ENCODE results near the gene ARPC4. TPM values are rescaled to one million over a fixed set of nuclear protein-coding genes. Genes with fewer than 3 reads are reported as not detected.
A peak's percentile ranks its signal among the peaks of the same experiment; 100 is the strongest.

ARPC4 gene
- total and polyA plus RNA-seq, 10 of the 15 experiments (the other 5 are each of a cell fraction or from before 2014, with no cell fraction given), result 42.0 to 354 (median 268) TPM

DNA sequence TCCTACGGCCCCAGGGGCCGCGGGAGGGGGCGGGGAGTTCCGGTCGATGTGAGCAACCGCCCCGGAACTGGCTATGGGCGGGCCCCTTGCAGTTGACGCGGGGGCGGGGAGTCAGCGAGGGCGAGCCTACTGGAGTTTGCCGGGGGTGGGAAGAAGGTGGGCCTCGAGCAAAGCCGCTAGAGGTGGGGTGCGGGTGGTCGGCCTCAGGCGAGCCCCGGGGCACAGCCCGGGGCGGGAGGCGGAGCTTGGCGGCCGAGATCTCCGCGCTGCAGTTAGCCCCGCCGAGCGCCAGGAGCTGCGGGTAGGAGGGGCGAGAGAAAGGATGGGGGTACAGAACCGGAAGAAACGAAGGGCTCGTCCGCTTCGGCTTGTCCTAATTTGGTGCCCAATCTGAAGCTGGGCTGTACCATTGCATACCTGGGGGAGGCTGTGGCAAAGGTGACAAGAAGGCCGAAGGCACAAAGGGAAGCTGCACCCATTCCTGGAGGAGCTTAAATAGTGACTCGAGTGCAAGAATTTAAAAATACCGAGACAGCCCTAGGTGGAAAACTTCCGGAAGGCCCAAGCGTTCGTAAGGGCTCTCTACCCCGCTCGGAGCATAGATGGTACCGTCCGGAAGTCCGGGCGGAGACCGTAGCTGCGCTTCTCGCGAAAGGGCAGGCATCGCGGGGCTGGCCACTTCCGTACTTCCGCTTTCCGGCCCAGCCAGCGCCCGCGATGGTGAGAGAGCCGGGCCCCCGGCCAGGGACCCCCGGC is at the start of gene ARPC4, which contains the start of gene TADA3 (continued):
- TF ChIP-seq SIN3A (IDR thresholded peaks at IDR 0.05; ENCODE audit: low read depth, low read length) (0 out of 2 replicates have a peak, but pooled peaks have one; percentile 51), ZNF687 (IDR thresholded peaks at IDR 0.05) (no peak), SUZ12 (IDR thresholded peaks at IDR 0.05; ENCODE audit: unreplicated experiment) (no peak), ELK1 (IDR thresholded peaks at IDR 0.05; ENCODE audit: low read depth, low read length) (peak; percentile 99), CBFB (IDR thresholded peaks at IDR 0.05; ENCODE audit: low read depth) (peak; percentile 88), PML (IDR thresholded peaks at IDR 0.05; ENCODE audit: low read length) (peak; percentile 61), IRF3 (IDR thresholded peaks at IDR 0.05) (peak; percentile 59; the same call in 1 of the 2 replicates), E2F8 (IDR thresholded peaks at IDR 0.05; ENCODE audit: low read depth, partially characterized antibody) (peak; percentile 68), LARP7 (IDR thresholded peaks at IDR 0.05) (no peak; the same call in 1 of the 2 replicates)
- TF ChIP-seq, protein P1, sequence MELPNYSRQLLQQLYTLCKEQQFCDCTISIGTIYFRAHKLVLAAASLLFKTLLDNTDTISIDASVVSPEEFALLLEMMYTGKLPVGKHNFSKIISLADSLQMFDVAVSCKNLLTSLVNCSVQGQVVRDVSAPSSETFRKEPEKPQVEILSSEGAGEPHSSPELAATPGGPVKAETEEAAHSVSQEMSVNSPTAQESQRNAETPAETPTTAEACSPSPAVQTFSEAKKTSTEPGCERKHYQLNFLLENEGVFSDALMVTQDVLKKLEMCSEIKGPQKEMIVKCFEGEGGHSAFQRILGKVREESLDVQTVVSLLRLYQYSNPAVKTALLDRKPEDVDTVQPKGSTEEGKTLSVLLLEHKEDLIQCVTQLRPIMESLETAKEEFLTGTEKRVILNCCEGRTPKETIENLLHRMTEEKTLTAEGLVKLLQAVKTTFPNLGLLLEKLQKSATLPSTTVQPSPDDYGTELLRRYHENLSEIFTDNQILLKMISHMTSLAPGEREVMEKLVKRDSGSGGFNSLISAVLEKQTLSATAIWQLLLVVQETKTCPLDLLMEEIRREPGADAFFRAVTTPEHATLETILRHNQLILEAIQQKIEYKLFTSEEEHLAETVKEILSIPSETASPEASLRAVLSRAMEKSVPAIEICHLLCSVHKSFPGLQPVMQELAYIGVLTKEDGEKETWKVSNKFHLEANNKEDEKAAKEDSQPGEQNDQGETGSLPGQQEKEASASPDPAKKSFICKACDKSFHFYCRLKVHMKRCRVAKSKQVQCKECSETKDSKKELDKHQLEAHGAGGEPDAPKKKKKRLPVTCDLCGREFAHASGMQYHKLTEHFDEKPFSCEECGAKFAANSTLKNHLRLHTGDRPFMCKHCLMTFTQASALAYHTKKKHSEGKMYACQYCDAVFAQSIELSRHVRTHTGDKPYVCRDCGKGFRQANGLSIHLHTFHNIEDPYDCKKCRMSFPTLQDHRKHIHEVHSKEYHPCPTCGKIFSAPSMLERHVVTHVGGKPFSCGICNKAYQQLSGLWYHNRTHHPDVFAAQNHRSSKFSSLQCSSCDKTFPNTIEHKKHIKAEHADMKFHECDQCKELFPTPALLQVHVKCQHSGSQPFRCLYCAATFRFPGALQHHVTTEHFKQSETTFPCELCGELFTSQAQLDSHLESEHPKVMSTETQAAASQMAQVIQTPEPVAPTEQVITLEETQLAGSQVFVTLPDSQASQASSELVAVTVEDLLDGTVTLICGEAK (IDR thresholded peaks at IDR 0.05; ENCODE audit: borderline replicate concordance), result peak; percentile 85; the same call in 1 of the 2 replicates
- TF ChIP-seq, protein P2, sequence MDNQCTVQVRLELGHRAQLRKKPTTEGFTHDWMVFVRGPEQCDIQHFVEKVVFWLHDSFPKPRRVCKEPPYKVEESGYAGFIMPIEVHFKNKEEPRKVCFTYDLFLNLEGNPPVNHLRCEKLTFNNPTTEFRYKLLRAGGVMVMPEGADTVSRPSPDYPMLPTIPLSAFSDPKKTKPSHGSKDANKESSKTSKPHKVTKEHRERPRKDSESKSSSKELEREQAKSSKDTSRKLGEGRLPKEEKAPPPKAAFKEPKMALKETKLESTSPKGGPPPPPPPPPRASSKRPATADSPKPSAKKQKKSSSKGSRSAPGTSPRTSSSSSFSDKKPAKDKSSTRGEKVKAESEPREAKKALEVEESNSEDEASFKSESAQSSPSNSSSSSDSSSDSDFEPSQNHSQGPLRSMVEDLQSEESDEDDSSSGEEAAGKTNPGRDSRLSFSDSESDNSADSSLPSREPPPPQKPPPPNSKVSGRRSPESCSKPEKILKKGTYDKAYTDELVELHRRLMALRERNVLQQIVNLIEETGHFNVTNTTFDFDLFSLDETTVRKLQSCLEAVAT (IDR thresholded peaks at IDR 0.05), result peak; percentile 63; the same call in 1 of the 2 replicates
